HepG2 (cell line): ENCODE results near the gene BAZ1A. TPM values are rescaled to one million over a fixed set of nuclear protein-coding genes. Genes with fewer than 3 reads are reported as not detected.

ENCODE experiments used
- CEBPG ChIP-seq: IDR thresholded peaks from 2 replicates; pipeline ENCODE4 v1.6.1; 2016
- DNMT1 ChIP-seq: sonication (generic); formaldehyde crosslinking; IDR thresholded peaks from 2 replicates; pipeline ENCODE4 v1.5.1; 2020; ENCODE audit warnings: mild to moderate bottlenecking, missing genetic modification reagents
- ELF1 ChIP-seq: sonication (generic); formaldehyde crosslinking; IDR thresholded peaks from 2 replicates; pipeline ENCODE4 v1.4.0; 2020; ENCODE audit warnings: missing genetic modification reagents
- GABPA ChIP-seq, 2 experiments: IDR thresholded peaks; 2 replicates each; pipeline ENCODE4 v1.6.1; 2011 to 2016; ENCODE audit warnings: low read depth in 2 of 2, low read length in 1 of 2, missing biosample characterization in 1 of 2, missing genetic modification characterization in 1 of 2
- HBP1 ChIP-seq: IDR thresholded peaks from 2 replicates; pipeline ENCODE4 v1.6.1; 2016; ENCODE audit warnings: low read depth, control low read depth
- HMGXB4 ChIP-seq, 2 experiments: sonication (generic) in 1 of 2; formaldehyde crosslinking in 1 of 2; IDR thresholded peaks; 2 replicates each; pipeline versions ENCODE4 v1.4.0 to v1.6.1; 2018 to 2020; ENCODE audit warnings: missing genetic modification reagents in 2 of 2, borderline replicate concordance in 1 of 2, low read depth in 1 of 2, mild to moderate bottlenecking in 1 of 2, missing biosample characterization in 1 of 2
- IKZF4 ChIP-seq: sonication (generic); formaldehyde crosslinking; IDR thresholded peaks from 2 replicates; pipeline ENCODE4 v1.5.1; 2020; ENCODE audit warnings: borderline replicate concordance, mild to moderate bottlenecking, low read depth, missing genetic modification reagents; ENCODE audit errors: not compliant biosample characterization
- KDM1A ChIP-seq: IDR thresholded peaks from 2 replicates; pipeline ENCODE4 v1.6.1; 2016; ENCODE audit warnings: missing compliant biosample characterization
- KLF12 ChIP-seq: sonication (generic); formaldehyde crosslinking; IDR thresholded peaks from 2 replicates; pipeline ENCODE4 v1.4.0; 2020; ENCODE audit warnings: missing genetic modification reagents, borderline replicate concordance
- PPARG ChIP-seq: conservative IDR thresholded peaks from 2 replicates; pipeline ENCODE4 v1.6.1; 2016; ENCODE audit warnings: missing biosample characterization, missing genetic modification reagents
- RFXAP ChIP-seq: sonication (generic); formaldehyde crosslinking; IDR thresholded peaks from 2 replicates; pipeline ENCODE4 v1.4.0; 2020; ENCODE audit warnings: missing genetic modification reagents, borderline replicate concordance
- SNRNP70 ChIP-seq: fragments of 200-400 bp; formaldehyde crosslinking; IDR thresholded peaks from 2 replicates; pipeline ENCODE4 v1.6.1; 2017; ENCODE audit warnings: mild to moderate bottlenecking, low read depth, low read length, moderate library complexity
- SP5 ChIP-seq: IDR thresholded peaks from 2 replicates; pipeline ENCODE4 v1.6.1; 2016; ENCODE audit warnings: low read depth, borderline replicate concordance
- TRAFD1 ChIP-seq: sonication (generic); formaldehyde crosslinking; IDR thresholded peaks from 2 replicates; pipeline ENCODE4 v1.5.1; 2020; ENCODE audit warnings: missing genetic modification reagents, mild to moderate bottlenecking, borderline replicate concordance
- XRCC5 ChIP-seq: fragments of 200-400 bp; formaldehyde crosslinking; optimal IDR thresholded peaks from 2 replicates; pipeline ENCODE3; 2017; ENCODE audit warnings: mild to moderate bottlenecking, low read length
- ZMYM4 ChIP-seq: sonication (generic); formaldehyde crosslinking; IDR thresholded peaks from 2 replicates; pipeline ENCODE4 v1.8.1; 2023; ENCODE audit warnings: mild to moderate bottlenecking, missing genetic modification reagents
- ZNF564 ChIP-seq: sonication (generic); formaldehyde crosslinking; IDR thresholded peaks from 2 replicates; pipeline ENCODE4 v1.8.1; 2023; ENCODE audit warnings: mild to moderate bottlenecking, missing genetic modification reagents
- ZNF652 ChIP-seq: IDR thresholded peaks from 2 replicates; pipeline ENCODE4 v1.6.1; 2016; ENCODE audit warnings: low read depth, borderline replicate concordance
- ZSCAN12 ChIP-seq: sonication (generic); formaldehyde crosslinking; IDR thresholded peaks from 2 replicates; pipeline ENCODE4 v1.9.0; 2021; ENCODE audit warnings: mild to moderate bottlenecking, missing genetic modification reagents
- ZSCAN20 ChIP-seq: sonication (generic); formaldehyde crosslinking; IDR thresholded peaks from 2 replicates; pipeline ENCODE4 v1.4.0; 2020; ENCODE audit warnings: missing genetic modification reagents, mild to moderate bottlenecking, borderline replicate concordance
- ZSCAN21 ChIP-seq: sonication (generic); formaldehyde crosslinking; IDR thresholded peaks from 2 replicates; pipeline ENCODE4 v1.8.0; 2022; ENCODE audit warnings: mild to moderate bottlenecking, missing genetic modification reagents, moderate library complexity, borderline replicate concordance
- ZSCAN31 ChIP-seq: sonication (generic); formaldehyde crosslinking; IDR thresholded peaks from 2 replicates; pipeline ENCODE4 v1.5.0; 2020; ENCODE audit warnings: low read depth, mild to moderate bottlenecking, missing genetic modification reagents
- polyA plus RNA-seq, 8 experiments: library from polyadenylated mRNA; depleted of rRNA in 3 of 8; stranded (reverse) in 7 of 8; unstranded in 1 of 8; fragments of >200 nt; fragmentation: Illumina TruSeq in 4 of 8; extraction: Trizol in 4 of 8; gene quantifications; 2 replicates each; pipeline versions ENCODE4 v1.2.1 to v1.2.3, GENCODE V29; 2011 to 2016; ENCODE audit warnings: low read depth in 4 of 8, missing spikeins in 1 of 8, mixed read lengths in 1 of 8; ENCODE audit not compliant: insufficient read depth in 1 of 8
- total RNA-seq, 5 experiments: library from RNA; depleted of rRNA; stranded (reverse); fragments of >200 nt; fragmentation: Illumina TruSeq; extraction: Trizol; gene quantifications; 2 replicates each; pipeline ENCODE4 v1.2.3, GENCODE V29; 2016; ENCODE audit warnings: low read depth in 1 of 5
- TF ChIP-seq, protein P1 (sequence below): sonication (generic); formaldehyde crosslinking; IDR thresholded peaks from 2 replicates; pipeline ENCODE4 v1.5.0; 2020; ENCODE audit warnings: mild to moderate bottlenecking, missing genetic modification reagents
- TF ChIP-seq, protein P2 (sequence below): IDR thresholded peaks from 2 replicates; pipeline ENCODE4 v1.6.1; 2016; ENCODE audit warnings: control low read depth

BAZ1A gene
- total and polyA plus RNA-seq, 2 of the 13 experiments (the other 11 are each of a cell fraction or from before 2014, with no cell fraction given), result 20.9 to 56.8 TPM

DNA sequence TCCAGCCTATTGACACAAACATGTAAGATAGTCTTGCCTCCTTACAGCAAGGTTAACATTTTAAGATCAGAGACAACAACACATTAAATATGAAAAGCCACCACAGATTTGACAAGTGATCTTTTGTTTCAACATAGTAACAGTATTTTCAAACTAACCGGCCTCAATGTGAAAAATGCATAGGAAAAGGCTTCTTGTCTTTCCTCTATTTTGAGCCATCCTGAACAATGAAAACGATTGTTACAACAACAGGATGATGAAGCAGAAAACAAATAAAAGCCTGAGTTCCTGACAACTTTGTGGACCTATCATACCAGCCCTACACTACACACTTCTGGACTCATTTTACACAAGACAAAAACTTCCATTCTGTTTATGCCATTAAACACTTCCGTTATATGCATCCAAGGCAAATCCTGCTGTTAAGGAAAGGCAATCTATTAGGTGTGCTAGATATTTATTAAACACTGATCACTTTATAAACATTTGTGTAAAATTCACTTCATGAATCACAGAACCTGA is 37.3 kb downstream of the BAZ1A start (continued):
- peak in 1 of 2 experiments; percentile 49; a peak in 1 of 4 replicates for TF ChIP-seq HMGXB4 (CRISPR knock-in tag; IDR thresholded peaks at IDR 0.05; ENCODE audit: borderline replicate concordance in 1 of 2, low read depth in 1 of 2)
- TF ChIP-seq ZSCAN20 (CRISPR knock-in tag), result no peak
- no peak for TF ChIP-seq ZMYM4 (CRISPR knock-in tag)
- no peak for TF ChIP-seq IKZF4
- no peak for TF ChIP-seq RFXAP (CRISPR knock-in tag)
- no peak for TF ChIP-seq KDM1A
- TF ChIP-seq DNMT1, result no peak
- TF ChIP-seq, protein P1, sequence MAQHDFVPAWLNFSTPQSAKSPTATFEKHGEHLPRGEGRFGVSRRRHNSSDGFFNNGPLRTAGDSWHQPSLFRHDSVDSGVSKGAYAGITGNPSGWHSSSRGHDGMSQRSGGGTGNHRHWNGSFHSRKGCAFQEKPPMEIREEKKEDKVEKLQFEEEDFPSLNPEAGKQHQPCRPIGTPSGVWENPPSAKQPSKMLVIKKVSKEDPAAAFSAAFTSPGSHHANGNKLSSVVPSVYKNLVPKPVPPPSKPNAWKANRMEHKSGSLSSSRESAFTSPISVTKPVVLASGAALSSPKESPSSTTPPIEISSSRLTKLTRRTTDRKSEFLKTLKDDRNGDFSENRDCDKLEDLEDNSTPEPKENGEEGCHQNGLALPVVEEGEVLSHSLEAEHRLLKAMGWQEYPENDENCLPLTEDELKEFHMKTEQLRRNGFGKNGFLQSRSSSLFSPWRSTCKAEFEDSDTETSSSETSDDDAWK (CRISPR knock-in tag), result no peak
- no peak for TF ChIP-seq PPARG (CRISPR knock-in tag)
- no peak for TF ChIP-seq GABPA (IDR thresholded peaks at IDR 0.05; ENCODE audit: low read depth, low read length)
- no peak for TF ChIP-seq GABPA (CRISPR knock-in tag; IDR thresholded peaks at IDR 0.05; ENCODE audit: low read depth)
- peak; percentile 25; the same call in 1 of the 2 replicates for TF ChIP-seq ELF1 (CRISPR knock-in tag)
- TF ChIP-seq ZNF564 (CRISPR knock-in tag), result no peak
- TF ChIP-seq KLF12, result no peak
- no peak for TF ChIP-seq SP5 (CRISPR knock-in tag)
- TF ChIP-seq ZNF652 (CRISPR knock-in tag), result peak; percentile 13; the same call in 1 of the 2 replicates
- no peak for TF ChIP-seq SNRNP70
- peak; percentile 53; the same call in 1 of the 2 replicates for TF ChIP-seq CEBPG (CRISPR knock-in tag)
- no peak for TF ChIP-seq ZSCAN31 (CRISPR knock-in tag)
- TF ChIP-seq, protein P2, sequence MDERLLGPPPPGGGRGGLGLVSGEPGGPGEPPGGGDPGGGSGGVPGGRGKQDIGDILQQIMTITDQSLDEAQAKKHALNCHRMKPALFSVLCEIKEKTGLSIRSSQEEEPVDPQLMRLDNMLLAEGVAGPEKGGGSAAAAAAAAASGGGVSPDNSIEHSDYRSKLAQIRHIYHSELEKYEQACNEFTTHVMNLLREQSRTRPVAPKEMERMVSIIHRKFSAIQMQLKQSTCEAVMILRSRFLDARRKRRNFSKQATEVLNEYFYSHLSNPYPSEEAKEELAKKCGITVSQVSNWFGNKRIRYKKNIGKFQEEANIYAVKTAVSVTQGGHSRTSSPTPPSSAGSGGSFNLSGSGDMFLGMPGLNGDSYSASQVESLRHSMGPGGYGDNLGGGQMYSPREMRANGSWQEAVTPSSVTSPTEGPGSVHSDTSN (CRISPR knock-in tag), result no peak
- no peak for TF ChIP-seq HBP1 (CRISPR knock-in tag)
- no peak for TF ChIP-seq XRCC5
- TF ChIP-seq ZSCAN12, result no peak
- TF ChIP-seq TRAFD1 (CRISPR knock-in tag), result no peak
- TF ChIP-seq ZSCAN21 (CRISPR knock-in tag), result no peak
